ENCODE results near the gene KCNC1. TPM values are rescaled to one million over a fixed set of nuclear protein-coding genes. Genes with fewer than 3 reads are reported as not detected.

KCNC1 gene
- total and polyA plus RNA-seq, 4 donors, result 3.8 to 48.7 (median 31.0) TPM

DNA sequence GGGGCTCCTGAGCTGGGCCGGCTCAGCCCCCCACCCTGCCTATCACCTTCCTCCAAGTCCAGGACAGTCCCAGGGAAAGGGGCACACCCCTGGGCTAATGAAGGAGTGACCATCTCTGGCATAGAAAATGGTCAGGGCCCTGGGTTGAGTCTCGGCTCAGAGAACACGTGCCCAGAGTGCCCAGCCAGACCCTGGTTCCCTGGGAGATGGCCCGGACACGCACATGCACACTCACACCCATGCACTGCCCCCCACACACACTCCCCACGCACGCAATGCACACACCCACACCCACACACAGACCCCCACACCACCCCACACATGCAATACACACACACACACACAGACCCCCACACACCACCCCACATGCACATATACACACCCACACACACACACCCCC lies 28.7 kb downstream of the KCNC1 start:
- Histone ChIP-seq H3K27me3 (ENCODE audit: control insufficient read depth, insufficient read depth, low read length) (no peaks in the 10 kb centered on the region), H3K27ac (ENCODE audit: low read depth, low read length) (no peak overlapping the region), H3K4me3 (ENCODE audit: low read depth, low read length) (no peak overlapping the region), H3K36me3 (ENCODE audit: control insufficient read depth, insufficient read depth, low read length) (peaks cover 33% of the 10 kb centered on the region), H3K9me3 (ENCODE audit: control insufficient read depth, insufficient read depth, low read length) (peaks cover 5% of the 10 kb centered on the region), H3K4me1 (ENCODE audit: control insufficient read depth, insufficient read depth, low read length) (peaks cover 32% of the 10 kb centered on the region)
- 85% methylated on average over 6 of the region's 7 CpGs for whole genome bisulfite sequencing (ENCODE audit: insufficient coverage)
- DNase-seq (ENCODE audit: low read depth in 4 of 6, low spot score in 6 of 6), result no peak

GRCh38 chr11:17763703-17764102 lies 29.1 kb downstream of the KCNC1 start:
- Histone ChIP-seq H3K27ac (ENCODE audit: low read depth, low read length) (no peak overlapping the region), H3K9me3 (ENCODE audit: control insufficient read depth, insufficient read depth, low read length) (peaks cover 5% of the 10 kb centered on the region), H3K36me3 (ENCODE audit: control insufficient read depth, insufficient read depth, low read length) (peaks cover 33% of the 10 kb centered on the region), H3K4me1 (ENCODE audit: control insufficient read depth, insufficient read depth, low read length) (peaks cover 36% of the 10 kb centered on the region), H3K27me3 (ENCODE audit: control insufficient read depth, insufficient read depth, low read length) (no peaks in the 10 kb centered on the region), H3K4me3 (ENCODE audit: low read depth, low read length) (no peak overlapping the region)
- DNase-seq (ENCODE audit: low read depth in 4 of 6, low spot score in 6 of 6), result no peak
- 58% methylated on average over 3 of the region's 3 CpGs for WGBS (ENCODE audit: insufficient coverage)

DNA sequence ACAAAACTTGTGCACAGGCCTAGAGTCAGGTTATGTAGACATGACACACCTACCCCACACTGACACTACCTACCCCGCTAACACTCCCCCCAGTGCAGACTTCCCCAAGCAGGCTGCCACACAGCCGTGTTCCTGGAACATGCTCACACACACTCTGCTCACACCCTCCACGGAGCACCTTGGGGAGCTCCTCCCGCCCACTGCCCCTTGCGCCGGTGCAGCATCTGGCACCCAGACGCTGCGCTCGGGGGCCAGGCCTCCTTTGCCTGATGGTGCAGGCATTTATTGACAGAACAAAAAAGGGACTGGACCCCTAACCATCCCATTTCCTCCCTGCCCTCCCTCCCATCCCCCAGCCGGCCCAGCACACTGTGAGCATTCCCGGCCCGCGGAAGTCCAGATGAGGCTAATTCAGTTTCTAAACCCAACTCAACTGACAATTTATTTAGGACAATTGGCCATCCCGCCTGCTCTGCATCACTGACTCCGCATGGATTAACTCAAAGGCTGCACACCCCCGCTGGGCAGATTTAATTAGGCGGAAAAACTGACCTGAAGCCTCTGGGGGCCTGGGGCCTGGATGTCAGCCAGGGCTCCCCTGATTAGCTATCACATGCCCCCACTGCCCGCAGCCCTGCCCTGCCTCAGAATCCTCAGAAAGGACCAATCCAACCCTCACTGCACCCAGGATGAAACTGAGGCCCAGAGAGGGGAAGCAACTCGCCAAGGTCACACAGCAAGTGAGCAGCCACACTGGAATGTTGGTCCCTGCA lies 30.1 kb downstream of the KCNC1 start:
- Histone ChIP-seq H3K27me3 (ENCODE audit: control insufficient read depth, insufficient read depth, low read length) (no peaks in the 10 kb centered on the region), H3K4me1 (ENCODE audit: control insufficient read depth, insufficient read depth, low read length) (peaks cover 40% of the 10 kb centered on the region), H3K27ac (ENCODE audit: low read depth, low read length) (no peak overlapping the region), H3K4me3 (ENCODE audit: low read depth, low read length) (no peak overlapping the region), H3K36me3 (ENCODE audit: control insufficient read depth, insufficient read depth, low read length) (peaks cover 33% of the 10 kb centered on the region), H3K9me3 (ENCODE audit: control insufficient read depth, insufficient read depth, low read length) (no peaks in the 10 kb centered on the region)
- 20% methylated on average over 19 of the region's 19 CpGs for WGBS (ENCODE audit: insufficient coverage)
- peak in 1 of 6 donors; percentile 30 for DNase-seq (ENCODE audit: low read depth in 4 of 6, low spot score in 6 of 6)

- WGBS (ENCODE audit: insufficient coverage), result 25% methylated on average over 12 of the region's 13 CpGs
- H3K4me3 ChIP-seq (ENCODE audit: low read depth, low read length), result no peak overlapping the region
- peaks cover 31% of the 10 kb centered on the region for H3K36me3 ChIP-seq (ENCODE audit: control insufficient read depth, insufficient read depth, low read length)
Observed at GRCh38 chr11:17765356-17766072, 30.9 kb downstream of the KCNC1 start.

GRCh38 chr11:17766073-17766359 lies 31.4 kb downstream of the KCNC1 start:
- H3K4me1 ChIP-seq (ENCODE audit: control insufficient read depth, insufficient read depth, low read length), result peaks cover 45% of the 10 kb centered on the region
- no peaks in the 10 kb centered on the region for H3K27me3 ChIP-seq (ENCODE audit: control insufficient read depth, insufficient read depth, low read length)
- H3K36me3 ChIP-seq (ENCODE audit: control insufficient read depth, insufficient read depth, low read length), result peaks cover 28% of the 10 kb centered on the region
- H3K27ac ChIP-seq (ENCODE audit: low read depth, low read length), result no peak overlapping the region
- no peak overlapping the region for H3K4me3 ChIP-seq (ENCODE audit: low read depth, low read length)
- 71% methylated on average over 8 of the region's 8 CpGs for WGBS (ENCODE audit: insufficient coverage)
- peak in 2 of 6 donors; percentile 33 to 37 for DNase-seq (ENCODE audit: low read depth in 4 of 6, low spot score in 6 of 6)
- no peaks in the 10 kb centered on the region for H3K9me3 ChIP-seq (ENCODE audit: control insufficient read depth, insufficient read depth, low read length)

More at GRCh38 chr11:17765356-17766072, 30.9 kb downstream of the KCNC1 start:
- H3K4me1 ChIP-seq (ENCODE audit: control insufficient read depth, insufficient read depth, low read length), result peaks cover 45% of the 10 kb centered on the region
- no peaks in the 10 kb centered on the region for H3K9me3 ChIP-seq (ENCODE audit: control insufficient read depth, insufficient read depth, low read length)
- DNase-seq (ENCODE audit: low read depth in 4 of 6, low spot score in 6 of 6), result peak; percentile 47 to 97 (median 70)
- no peaks in the 10 kb centered on the region for H3K27me3 ChIP-seq (ENCODE audit: control insufficient read depth, insufficient read depth, low read length)
- H3K27ac ChIP-seq (ENCODE audit: low read depth, low read length), result no peak overlapping the region

GRCh38 chr11:17766590-17766989 lies 32.0 kb downstream of the KCNC1 start:
- DNase-seq (ENCODE audit: low read depth in 4 of 6, low spot score in 6 of 6), result no peak
- WGBS (ENCODE audit: insufficient coverage), result 90% methylated on average over 2 of the region's 5 CpGs
- Histone ChIP-seq H3K4me1 (ENCODE audit: control insufficient read depth, insufficient read depth, low read length) (peaks cover 45% of the 10 kb centered on the region), H3K27ac (ENCODE audit: low read depth, low read length) (no peak overlapping the region), H3K9me3 (ENCODE audit: control insufficient read depth, insufficient read depth, low read length) (no peaks in the 10 kb centered on the region), H3K27me3 (ENCODE audit: control insufficient read depth, insufficient read depth, low read length) (no peaks in the 10 kb centered on the region), H3K4me3 (ENCODE audit: low read depth, low read length) (no peak overlapping the region), H3K36me3 (ENCODE audit: control insufficient read depth, insufficient read depth, low read length) (peaks cover 28% of the 10 kb centered on the region)

- H3K27ac ChIP-seq (ENCODE audit: low read depth, low read length), result no peak overlapping the region
- H3K4me3 ChIP-seq (ENCODE audit: low read depth, low read length), result no peak overlapping the region
- peaks cover 45% of the 10 kb centered on the region for H3K4me1 ChIP-seq (ENCODE audit: control insufficient read depth, insufficient read depth, low read length)
- H3K36me3 ChIP-seq (ENCODE audit: control insufficient read depth, insufficient read depth, low read length), result peaks cover 30% of the 10 kb centered on the region
- H3K9me3 ChIP-seq (ENCODE audit: control insufficient read depth, insufficient read depth, low read length), result no peaks in the 10 kb centered on the region
- no peak for DNase-seq (ENCODE audit: low read depth in 4 of 6, low spot score in 6 of 6)
- 95% methylated on average over 5 of the region's 7 CpGs for WGBS (ENCODE audit: insufficient coverage)
- no peaks in the 10 kb centered on the region for H3K27me3 ChIP-seq (ENCODE audit: control insufficient read depth, insufficient read depth, low read length)
Observed at GRCh38 chr11:17767301-17767885, 32.8 kb downstream of the KCNC1 start.

DNA sequence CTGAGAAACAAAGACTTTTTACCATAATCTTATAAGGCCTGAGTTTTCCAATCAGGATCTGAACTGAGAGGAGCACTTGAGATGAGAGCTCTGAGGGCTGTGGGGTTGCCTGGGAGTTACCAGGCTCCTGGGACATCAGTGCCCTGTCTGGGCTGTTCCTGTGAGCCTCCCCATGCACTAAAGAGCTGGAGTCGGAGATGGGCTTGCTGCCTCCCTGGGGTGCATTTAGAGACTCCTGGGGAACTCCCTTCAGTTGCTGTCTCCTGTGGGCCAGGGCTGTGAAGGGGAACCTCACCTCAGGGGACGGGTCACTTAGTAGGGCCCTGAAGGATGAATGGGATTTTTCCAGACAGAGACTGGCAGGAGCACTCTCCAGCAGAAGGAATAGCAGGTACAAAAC lies 33.3 kb downstream of the KCNC1 start:
- Histone ChIP-seq H3K27me3 (ENCODE audit: control insufficient read depth, insufficient read depth, low read length) (no peaks in the 10 kb centered on the region), H3K36me3 (ENCODE audit: control insufficient read depth, insufficient read depth, low read length) (peaks cover 32% of the 10 kb centered on the region), H3K4me1 (ENCODE audit: control insufficient read depth, insufficient read depth, low read length) (peaks cover 45% of the 10 kb centered on the region), H3K27ac (ENCODE audit: low read depth, low read length) (no peak overlapping the region), H3K4me3 (ENCODE audit: low read depth, low read length) (no peak overlapping the region), H3K9me3 (ENCODE audit: control insufficient read depth, insufficient read depth, low read length) (no peaks in the 10 kb centered on the region)
- no peak for DNase-seq (ENCODE audit: low read depth in 4 of 6, low spot score in 6 of 6)
- WGBS (ENCODE audit: insufficient coverage), result 86% methylated on average over 2 of the region's 2 CpGs

DNA sequence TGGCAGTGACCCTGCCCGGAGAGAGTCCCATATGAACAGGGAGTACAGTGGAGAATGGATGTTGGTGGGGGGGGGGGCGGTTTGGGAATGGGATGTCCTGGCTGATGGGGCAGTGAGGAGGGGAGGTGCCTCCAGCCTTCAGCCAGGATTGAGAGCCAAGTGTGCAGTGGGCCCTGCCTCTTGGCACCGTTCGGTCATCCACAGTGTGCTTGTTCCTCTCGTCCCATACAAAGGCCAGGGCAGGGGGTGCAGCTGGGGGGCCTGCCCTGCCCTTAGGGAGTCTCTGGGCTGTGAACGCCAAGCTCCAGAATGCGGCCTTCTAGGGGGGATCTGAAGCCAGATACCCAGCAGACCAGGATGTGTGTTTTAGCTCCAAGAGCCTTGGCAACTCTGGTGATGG lies 34.0 kb downstream of the KCNC1 start:
- H3K4me3 ChIP-seq (ENCODE audit: low read depth, low read length), result no peak overlapping the region

More for the DNA sequence above, 34.0 kb downstream of the KCNC1 start:
- 78% methylated on average over 6 of the region's 7 CpGs for WGBS (ENCODE audit: insufficient coverage)
- Histone ChIP-seq H3K27me3 (ENCODE audit: control insufficient read depth, insufficient read depth, low read length) (no peaks in the 10 kb centered on the region), H3K27ac (ENCODE audit: low read depth, low read length) (no peak overlapping the region), H3K9me3 (ENCODE audit: control insufficient read depth, insufficient read depth, low read length) (no peaks in the 10 kb centered on the region), H3K36me3 (ENCODE audit: control insufficient read depth, insufficient read depth, low read length) (peaks cover 32% of the 10 kb centered on the region), H3K4me1 (ENCODE audit: control insufficient read depth, insufficient read depth, low read length) (peaks cover 45% of the 10 kb centered on the region)
- DNase-seq (ENCODE audit: low read depth in 4 of 6, low spot score in 6 of 6), result no peak

All from spinal cord (tissue), 10 donors.